OCI-LY7 (cell line): ENCODE results near the gene NEO1. TPM values are rescaled to one million over a fixed set of nuclear protein-coding genes. Genes with fewer than 3 reads are reported as not detected.

Experiments
- BruUV-seq: library from RNA; stranded (reverse); fragments of 400-500 nt; replicated peaks from 2 replicates; lab custom pipeline; 2021; lab: Mats Ljungman, UMichigan
- CTCF ChIA-PET: fragments of 300-600 bp; sonication (Branson Sonifier 250); formaldehyde crosslinking; loops from one replicate; lab custom pipeline; 2022; ENCODE audit warnings: antibody characterized with exemption; ENCODE audit not compliant: unreplicated experiment; lab: Charles Lee
- POLR2A ChIA-PET: fragments of 300-600 bp; sonication (Branson Sonifier 250); formaldehyde crosslinking; loops from one replicate; lab custom pipeline; 2022; ENCODE audit warnings: antibody characterized with exemption; lab: Charles Lee
- DNase-seq: peaks from one replicate; pipeline ENCODE4 v3.0.0-alpha.2; 2015; ENCODE audit warnings: low spot score
- H2AFZ ChIP-seq: fragments of 200-600 bp; sonication (generic), shearing (Covaris generic); 2 replicates; pipeline ENCODE4 v1.6.1; 2014; ENCODE audit warnings: mild to moderate bottlenecking, antibody characterized with exemption, low read length, moderate library complexity
- H3K27ac ChIP-seq: fragments of 200-600 bp; sonication (generic); 2 replicates; pipeline ENCODE4 v1.5.1; 2014; ENCODE audit warnings: mixed run types, low read depth, mild to moderate bottlenecking, moderate library complexity, low read length, inconsistent platforms; ENCODE audit not compliant: poor library complexity, severe bottlenecking
- H3K36me3 ChIP-seq: fragments of 200-600 bp; sonication (generic); 2 replicates; pipeline ENCODE4 v1.6.1; 2014; ENCODE audit warnings: mild to moderate bottlenecking, antibody characterized with exemption, low read length, moderate library complexity, mixed read lengths; ENCODE audit not compliant: insufficient read depth
- H3K4me1 ChIP-seq: fragments of 200-600 bp; sonication (generic); 2 replicates; pipeline ENCODE4 v1.5.1; 2014; ENCODE audit warnings: mild to moderate bottlenecking, low read length; ENCODE audit not compliant: insufficient read depth, poor library complexity, severe bottlenecking
- H3K4me2 ChIP-seq: fragments of 200-600 bp; sonication (generic); 2 replicates; pipeline ENCODE4 v1.6.1; 2014; ENCODE audit warnings: mild to moderate bottlenecking, low read length
- H3K4me3 ChIP-seq: fragments of 200-600 bp; sonication (generic); 2 replicates; pipeline ENCODE4 v1.5.1; 2014; ENCODE audit warnings: mild to moderate bottlenecking, low read depth, low read length; ENCODE audit not compliant: poor library complexity, severe bottlenecking
- H3K79me2 ChIP-seq: fragments of 200-600 bp; sonication (generic); 2 replicates; pipeline ENCODE4 v1.6.1; 2016; ENCODE audit warnings: low read depth, mild to moderate bottlenecking, low read length, moderate library complexity, mixed read lengths; ENCODE audit not compliant: insufficient read depth
- H3K9me2 ChIP-seq: fragments of 200-600 bp; sonication (generic); 2 replicates; pipeline ENCODE4 v1.6.1; 2016; ENCODE audit warnings: mild to moderate bottlenecking, low read length, mixed read lengths; ENCODE audit not compliant: insufficient read depth
- H3K9me3 ChIP-seq: fragments of 200-600 bp; sonication (generic); 2 replicates; pipeline ENCODE4 v1.6.1; 2014; ENCODE audit warnings: mild to moderate bottlenecking, mixed run types, low read length, mixed read lengths
- H4K20me1 ChIP-seq: fragments of 200-600 bp; sonication (generic); 2 replicates; pipeline ENCODE4 v1.6.1; 2014; ENCODE audit warnings: mild to moderate bottlenecking, antibody characterized with exemption, low read length, moderate library complexity, mixed read lengths; ENCODE audit not compliant: insufficient read depth
- CTCF ChIP-seq: fragments of 200-600 bp; sonication (generic); conservative IDR thresholded peaks from 2 replicates; pipeline ENCODE4 v1.5.1; 2014; ENCODE audit warnings: mild to moderate bottlenecking, antibody characterized with exemption, low read length, moderate library complexity, mixed read lengths
- EZH2phosphoT487 ChIP-seq: fragments of 200-600 bp; sonication (generic); IDR thresholded peaks from 2 replicates; pipeline ENCODE4 v1.6.1; 2018; ENCODE audit warnings: low read depth, borderline replicate concordance, mild to moderate bottlenecking, mixed run types, antibody characterized with exemption, low read length, moderate library complexity, mixed read lengths
- intact Hi-C: fragments of 100-400 bp; cut with micrococcal nuclease; formaldehyde crosslinking; loops from one replicate; pipeline ENCODE4 v1.10.0; 2022; ENCODE audit not compliant: unreplicated experiment
- total RNA-seq, 2 experiments: library from RNA; depleted of rRNA in 1 of 2; stranded (reverse); fragments of >200 nt in 1 of 2; shearing (Covaris generic) in 1 of 2; gene quantifications; 2 replicates each; pipeline ENCODE4 v1.2.3, GENCODE V29; 2014 to 2022

NEO1 gene
- total RNA-seq, 2 experiments from 2014 or later = 3.0 TPM

- intact Hi-C loops = no loop called here
- no peaks in the 10 kb centered on the region for H3K9me3 ChIP-seq
- no peak overlapping the region for H3K4me3 ChIP-seq
- ChIA-PET POLR2A (no interaction called here), CTCF (no interaction called here)
- no peak overlapping the region for H3K4me2 ChIP-seq
- H3K36me3 ChIP-seq = no peaks in the 10 kb centered on the region
- H3K27ac ChIP-seq = no peak overlapping the region
- no peaks in the 10 kb centered on the region for H3K9me2 ChIP-seq
- DNase-seq = no peak
- no peaks in the 10 kb centered on the region for H4K20me1 ChIP-seq
- no TSS peak for BruUV-seq
- H3K4me1 ChIP-seq = no peaks in the 10 kb centered on the region
- no peak overlapping the region for H2AFZ ChIP-seq
- TF ChIP-seq EZH2phosphoT487 = no peak
- no peak for TF ChIP-seq CTCF
- H3K79me2 ChIP-seq = no peaks in the 10 kb centered on the region
Measured at GRCh38 chr15:73337187-73337586, 284.9 kb downstream of the NEO1 start.

DNA sequence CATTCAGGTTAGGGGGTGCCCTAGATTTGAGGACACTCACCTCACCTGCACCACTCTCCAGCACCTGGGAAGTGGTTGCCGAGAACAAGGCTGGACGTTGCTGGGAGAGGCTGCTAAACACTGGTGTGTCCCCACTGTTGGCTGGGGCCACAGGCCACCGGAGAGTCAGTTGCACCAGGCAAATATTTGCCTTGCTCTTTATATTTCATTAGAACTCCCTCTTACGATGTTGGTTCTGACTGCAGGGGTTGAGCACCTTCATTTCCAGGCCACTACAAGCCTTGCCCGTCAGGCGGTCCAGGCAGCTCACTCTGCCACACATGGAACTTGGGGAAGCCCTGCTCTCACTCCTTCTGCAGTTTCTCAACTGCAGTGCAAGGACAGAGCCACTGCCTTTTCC lies 285.8 kb downstream of the NEO1 start:
- no peak for TF ChIP-seq CTCF
- TF ChIP-seq EZH2phosphoT487 = no peak
- Histone ChIP-seq H3K79me2 (no peaks in the 10 kb centered on the region), H3K4me1 (no peaks in the 10 kb centered on the region), H4K20me1 (no peaks in the 10 kb centered on the region), H3K27ac (no peak overlapping the region), H3K9me3 (no peaks in the 10 kb centered on the region), H2AFZ (no peak overlapping the region), H3K36me3 (no peaks in the 10 kb centered on the region), H3K4me2 (no peak overlapping the region), H3K9me2 (no peaks in the 10 kb centered on the region), H3K4me3 (no peak overlapping the region)
- intact Hi-C loops = no loop called here
- no TSS peak for BruUV-seq
- ChIA-PET CTCF (no interaction called here), POLR2A (no interaction called here)
- DNase-seq = no peak

DNA sequence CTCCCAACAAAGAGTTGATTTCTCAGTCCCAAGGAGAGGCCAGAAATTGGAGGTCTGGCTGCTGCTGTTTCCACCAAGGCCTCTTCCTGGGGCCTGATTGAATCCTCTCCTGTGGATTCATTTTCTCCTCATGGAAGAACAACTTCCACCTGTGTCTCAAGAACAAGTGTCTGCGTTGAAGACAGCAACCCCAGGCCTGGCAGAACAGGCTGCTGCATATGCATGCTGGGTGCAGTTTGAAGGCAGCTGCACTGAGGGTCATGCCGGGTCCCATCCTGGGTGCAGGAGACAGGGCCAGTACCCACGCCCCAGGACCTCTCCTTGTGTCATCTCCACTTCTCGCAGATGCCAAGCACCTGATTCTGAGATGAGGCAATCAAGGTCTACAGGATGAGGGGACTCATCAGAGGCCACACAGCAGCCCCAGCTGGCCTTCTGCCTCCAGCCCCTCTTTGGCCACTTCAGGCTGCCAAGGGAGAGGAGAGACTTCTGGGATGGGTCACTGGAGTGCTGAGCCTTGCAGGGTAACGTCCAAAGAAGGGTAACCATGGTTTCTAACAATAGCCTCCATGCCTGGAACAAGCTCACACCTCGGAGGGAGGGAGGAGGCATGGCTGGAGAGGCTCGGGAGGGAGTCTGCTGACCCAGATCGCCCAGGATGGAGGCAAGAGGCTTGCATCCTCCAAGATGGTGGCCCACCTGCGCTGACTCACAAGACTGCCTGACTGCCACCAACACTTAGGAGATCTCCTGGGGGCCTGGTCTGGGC lies 286.5 kb downstream of the NEO1 start:
- Histone ChIP-seq H2AFZ (no peak overlapping the region), H3K27ac (no peak overlapping the region), H3K9me3 (no peaks in the 10 kb centered on the region), H3K4me3 (no peak overlapping the region), H3K79me2 (no peaks in the 10 kb centered on the region), H3K36me3 (no peaks in the 10 kb centered on the region), H3K9me2 (no peaks in the 10 kb centered on the region), H4K20me1 (no peaks in the 10 kb centered on the region), H3K4me1 (no peaks in the 10 kb centered on the region), H3K4me2 (no peak overlapping the region)
- intact Hi-C loops = no loop called here
- no peak for TF ChIP-seq CTCF
- TF ChIP-seq EZH2phosphoT487 = no peak
- POLR2A ChIA-PET = interaction anchor here (0.7 kb wide), 1 partner anchor 77 kb away, joined by 3 read pairs; no protein-coding TSS in a partner anchor
- no TSS peak for BruUV-seq
- no peak for DNase-seq
- CTCF ChIA-PET = no interaction called here
